G401.6 (cell line): ENCODE results near the gene TMCO2.
"Not testable (repeated sequence)": the region's sequence is repeated elsewhere in the genome, so short reads cannot be mapped to it uniquely, and the experiment has no call there.

Source experiments
- FAIRE-seq: peaks from 2 replicates; lab custom pipeline; 2012; peaks lifted over from hg19 to GRCh38; lab: Jason Lieb, UNC

The TMCO2 gene

DNA sequence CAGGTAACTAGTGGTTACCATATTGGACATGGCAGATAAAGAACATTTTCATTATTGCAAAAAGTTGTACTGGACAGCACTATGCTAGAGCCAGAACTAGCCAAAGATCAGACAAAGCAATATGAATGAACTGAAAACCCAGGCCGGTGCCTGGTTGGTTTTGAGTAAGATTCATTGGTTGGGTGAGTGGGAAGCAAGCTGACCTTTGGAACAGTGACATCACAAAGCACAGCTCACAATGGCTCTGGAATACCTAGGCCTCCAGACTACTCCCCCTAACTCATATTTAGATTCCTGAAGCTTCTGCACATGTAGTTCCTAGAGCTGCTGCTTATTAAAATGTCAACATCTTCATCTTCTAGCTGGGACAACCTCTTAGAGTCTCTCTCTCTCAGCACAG is at the start of gene TMCO2:
Gene TMCO2 (plus strand): TSS at position 283 of the 400 bp plus-strand sequence. CDS start 57 bp downstream, at position 340.
- FAIRE-seq, result no peak

DNA sequence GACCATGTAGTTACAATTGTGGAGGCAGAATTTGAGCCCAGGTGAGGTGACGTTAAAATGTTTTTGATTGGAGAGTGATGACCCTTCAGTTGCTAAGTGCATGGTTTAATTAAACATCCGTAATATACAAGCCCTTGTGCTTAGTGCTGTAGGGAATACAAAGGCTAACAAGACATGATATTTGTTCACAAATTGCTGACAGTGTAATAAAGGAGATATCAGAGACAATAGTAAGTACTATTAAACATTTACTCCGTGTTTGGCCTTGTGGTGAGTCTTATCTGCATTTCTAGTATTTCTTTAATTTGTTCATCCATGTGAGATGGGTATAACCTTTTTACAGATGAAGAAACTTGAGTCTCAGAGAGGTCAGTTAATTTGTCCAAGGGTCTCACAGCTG is 48.6 kb upstream of the TMCO2 start:
- no peak for FAIRE-seq

- FAIRE-seq, result no peak
Measured at GRCh38 chr1:40204856-40205255, 42.9 kb upstream of the TMCO2 start.

- no peak for FAIRE-seq
Measured at GRCh38 chr1:40210511-40211204, 37.1 kb upstream of the TMCO2 start.

DNA sequence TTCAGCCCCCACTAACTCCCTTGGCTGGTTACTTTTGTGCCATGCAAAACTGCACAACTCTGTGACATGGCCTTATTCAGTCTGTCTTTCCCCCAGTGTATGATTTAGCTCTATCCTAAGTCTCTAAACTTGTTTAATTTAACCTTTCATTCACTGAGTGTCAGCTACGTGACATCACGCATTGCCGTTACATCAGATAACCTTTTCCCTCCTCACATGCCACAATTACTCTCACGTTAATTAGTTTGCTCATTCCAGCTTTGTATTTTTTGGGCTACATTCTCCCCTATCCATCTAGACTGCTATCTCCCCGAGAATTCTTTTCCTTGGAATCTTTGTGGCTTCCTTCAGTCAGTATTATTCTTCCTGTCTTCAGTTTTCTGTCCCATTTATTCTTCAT is 29.4 kb upstream of the TMCO2 start:
- no peak for FAIRE-seq

DNA sequence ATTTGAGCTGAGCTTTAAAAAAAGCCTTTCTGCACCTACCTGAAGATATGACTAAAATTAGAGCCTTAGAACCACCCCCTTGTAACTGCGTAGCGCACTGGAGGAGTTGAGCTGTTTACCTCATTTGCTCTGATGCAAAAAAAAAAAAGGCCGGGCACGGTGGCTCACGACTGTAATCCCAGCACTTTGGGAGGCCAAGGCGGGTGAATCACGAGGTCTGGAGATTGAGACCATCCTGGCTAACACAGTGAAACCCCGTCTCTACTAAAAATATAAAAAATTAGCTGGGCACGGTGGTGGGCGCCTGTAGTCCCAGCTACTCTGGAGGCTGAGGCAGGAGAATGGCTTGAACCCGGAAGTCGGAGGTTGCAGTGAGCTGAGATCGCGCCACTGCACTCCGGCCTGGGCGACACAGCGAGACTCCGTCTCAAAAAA is 26.2 kb upstream of the TMCO2 start:
- FAIRE-seq, result not testable (repeated sequence)

- no peak for FAIRE-seq
Measured at GRCh38 chr1:40221977-40222772, 25.6 kb upstream of the TMCO2 start.

DNA sequence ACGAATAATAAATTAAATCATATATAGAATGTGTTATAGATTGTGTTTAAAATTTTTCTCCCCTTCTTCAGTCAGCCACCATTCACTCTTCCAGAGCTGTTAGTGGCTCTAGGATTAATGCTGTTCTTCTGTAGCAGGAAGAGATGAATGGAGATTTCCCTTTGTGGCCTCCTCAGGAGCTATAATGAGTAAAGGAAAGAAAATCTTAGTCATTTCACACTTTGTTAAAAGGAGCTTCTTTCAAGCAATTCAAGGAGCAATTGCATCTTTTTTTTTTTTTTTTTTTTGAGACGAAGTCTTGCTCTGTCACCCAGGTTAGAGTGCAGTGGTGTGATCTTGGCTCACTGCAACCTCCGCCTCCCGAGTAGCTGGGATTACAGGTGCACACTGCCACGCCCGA is 23.7 kb upstream of the TMCO2 start:
- no peak for FAIRE-seq

GRCh38 chr1:40226192-40226591 is 21.5 kb upstream of the TMCO2 start:
- FAIRE-seq, result no peak

- no peak for FAIRE-seq
Measured at GRCh38 chr1:40232444-40232843, 15.3 kb upstream of the TMCO2 start.

- FAIRE-seq, result no peak
Measured at GRCh38 chr1:40239626-40240025, 8.1 kb upstream of the TMCO2 start.

DNA sequence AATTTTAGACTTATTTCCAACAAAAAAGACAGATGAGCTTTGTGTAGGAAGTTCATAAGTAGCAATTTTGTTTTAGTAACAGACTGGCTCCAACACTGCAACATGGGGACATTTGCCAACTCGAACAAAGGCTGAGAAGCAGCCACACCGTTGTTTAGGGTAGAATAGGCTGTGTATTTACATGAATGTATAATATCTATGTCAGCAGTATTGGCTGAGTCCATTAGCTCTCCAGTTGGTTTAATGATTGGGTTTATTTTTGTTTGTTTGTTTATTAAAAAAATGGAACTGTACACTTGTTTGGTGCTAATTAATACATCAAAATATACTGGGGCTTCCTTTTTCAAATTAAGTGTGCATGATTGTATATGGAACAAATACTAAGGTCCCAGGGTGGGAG is 7.3 kb upstream of the TMCO2 start:
- no peak for FAIRE-seq

DNA sequence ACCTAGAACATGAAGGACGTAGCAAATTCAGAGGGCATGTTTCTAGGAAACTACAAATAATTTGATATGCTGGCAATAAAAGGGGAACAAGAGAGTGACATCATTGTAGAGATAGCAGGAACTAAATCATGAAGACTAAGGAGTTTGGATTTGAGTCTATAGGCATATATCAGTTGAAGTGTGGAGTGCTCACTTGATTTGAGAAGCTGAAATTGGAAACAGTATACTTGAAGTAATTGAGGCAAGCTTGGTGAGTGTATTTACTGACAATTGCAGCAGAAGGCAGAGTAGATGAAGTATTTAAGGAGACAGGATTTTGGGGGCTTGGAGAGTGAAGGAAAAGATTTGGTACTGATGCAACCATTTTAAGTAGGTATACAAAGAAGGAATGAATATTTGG is 6.4 kb upstream of the TMCO2 start:
- no peak for FAIRE-seq

DNA sequence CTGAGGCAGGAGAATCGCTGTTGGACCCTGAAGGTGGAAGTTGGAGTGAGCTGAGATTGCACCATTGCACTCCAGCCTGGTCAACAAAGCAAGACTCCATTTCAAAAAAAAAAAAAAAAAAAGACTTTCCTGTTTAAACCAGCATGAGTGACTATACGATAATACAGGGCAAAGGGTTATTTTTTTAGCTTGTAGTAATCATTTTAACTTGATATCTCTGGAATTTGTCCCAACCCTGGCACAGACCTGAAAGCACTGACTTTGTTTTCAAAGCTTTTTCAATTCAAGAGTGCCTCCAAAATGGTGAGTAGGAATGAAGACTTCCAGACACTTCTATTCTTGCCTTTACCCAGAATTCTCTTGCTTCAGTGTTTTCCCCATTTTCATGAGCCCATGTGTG is 4.4 kb upstream of the TMCO2 start:
- FAIRE-seq, result no peak

DNA sequence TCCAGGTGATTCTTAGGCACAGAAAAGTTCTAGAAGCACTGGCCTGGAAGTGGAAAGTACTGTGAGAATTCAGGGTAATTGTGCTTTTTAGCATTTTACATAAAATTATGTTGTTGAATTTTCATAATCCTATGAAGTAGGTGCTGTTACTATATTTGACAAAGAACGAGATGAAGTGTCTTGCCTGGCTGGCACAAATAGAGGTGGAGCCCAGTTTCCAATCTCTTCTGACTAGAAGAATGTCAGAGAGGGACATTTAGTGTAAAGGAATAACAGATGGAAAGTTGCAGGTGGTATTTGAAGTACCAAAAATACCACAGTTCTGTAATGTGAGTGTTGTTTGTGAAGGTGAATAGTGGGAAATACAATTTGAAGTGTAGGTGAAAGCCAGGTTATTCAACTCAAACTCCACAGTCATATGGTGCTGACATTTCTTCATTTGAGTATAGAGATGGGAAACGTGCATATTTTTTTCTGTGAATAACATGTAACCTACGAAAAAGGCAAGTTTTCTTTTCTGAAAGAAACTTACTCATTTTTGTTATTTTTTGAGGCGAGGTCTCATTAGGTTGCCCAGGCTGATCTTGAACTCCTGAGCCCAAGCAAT is 3.5 kb upstream of the TMCO2 start:
- no peak for FAIRE-seq

DNA sequence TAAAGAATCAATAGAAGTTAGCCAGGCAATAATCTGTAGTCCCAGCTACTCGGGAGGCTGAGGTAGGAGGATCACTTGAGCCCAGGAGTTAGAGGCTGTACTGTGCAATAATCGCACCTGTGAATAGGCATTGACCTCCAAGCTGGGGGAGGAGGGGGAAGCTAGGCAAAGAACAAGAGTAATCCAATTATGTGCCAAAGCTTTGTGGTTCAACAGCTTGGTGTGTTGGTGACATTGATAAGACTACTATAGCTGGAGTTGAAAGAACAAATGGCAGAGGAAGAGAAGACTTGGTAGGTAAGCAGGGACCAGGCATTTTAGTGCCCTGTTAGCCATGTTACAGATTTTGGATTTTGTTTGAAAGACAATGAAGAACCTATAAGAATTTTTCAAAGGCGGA is 2.1 kb upstream of the TMCO2 start:
- FAIRE-seq, result no peak

DNA sequence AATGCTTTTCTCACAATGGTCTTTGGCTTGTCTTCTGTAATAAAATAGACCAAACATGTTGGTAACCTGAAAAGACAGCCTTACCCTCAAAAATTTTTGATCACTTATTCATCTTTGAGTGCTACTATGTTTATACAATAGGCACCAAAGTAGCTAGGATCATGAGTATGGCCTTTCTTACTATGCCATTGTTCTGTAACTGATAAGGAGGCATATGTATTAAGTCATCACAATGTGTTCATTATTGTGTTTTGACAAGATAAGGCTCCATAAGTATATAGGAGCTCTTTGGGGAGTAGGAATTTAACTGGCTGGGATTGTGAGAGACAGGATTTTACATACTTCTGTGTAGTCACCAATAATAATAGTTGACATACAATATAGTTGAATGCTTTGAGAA is 675 bp downstream of the TMCO2 start:
- no peak for FAIRE-seq

- no peak for FAIRE-seq
Measured at GRCh38 chr1:40251456-40251855, 3.7 kb downstream of the TMCO2 start.

- FAIRE-seq, result no peak
Measured at GRCh38 chr1:40252601-40253000, 4.9 kb downstream of the TMCO2 start.

GRCh38 chr1:40255231-40255630 is 7.5 kb downstream of the TMCO2 start:
- FAIRE-seq, result no peak

- no peak for FAIRE-seq
Measured at GRCh38 chr1:40256401-40257084, 8.8 kb downstream of the TMCO2 start.

GRCh38 chr1:40257313-40257687 is 9.6 kb downstream of the TMCO2 start:
- no peak for FAIRE-seq
